Erythroblast (primary cell): ENCODE data around the gene NT5DC1.

Experiments used
- GATA1 ChIP-seq: IDR thresholded peaks from 2 replicates; pipeline ENCODE4 v1.6.1; 2011; ENCODE audit warnings: low read depth, mild to moderate bottlenecking, control low read depth, low read length, moderate library complexity
- POLR2A ChIP-seq: IDR thresholded peaks from 2 replicates; pipeline ENCODE4 v1.6.1; 2011; ENCODE audit warnings: mild to moderate bottlenecking, low read length

DNA sequence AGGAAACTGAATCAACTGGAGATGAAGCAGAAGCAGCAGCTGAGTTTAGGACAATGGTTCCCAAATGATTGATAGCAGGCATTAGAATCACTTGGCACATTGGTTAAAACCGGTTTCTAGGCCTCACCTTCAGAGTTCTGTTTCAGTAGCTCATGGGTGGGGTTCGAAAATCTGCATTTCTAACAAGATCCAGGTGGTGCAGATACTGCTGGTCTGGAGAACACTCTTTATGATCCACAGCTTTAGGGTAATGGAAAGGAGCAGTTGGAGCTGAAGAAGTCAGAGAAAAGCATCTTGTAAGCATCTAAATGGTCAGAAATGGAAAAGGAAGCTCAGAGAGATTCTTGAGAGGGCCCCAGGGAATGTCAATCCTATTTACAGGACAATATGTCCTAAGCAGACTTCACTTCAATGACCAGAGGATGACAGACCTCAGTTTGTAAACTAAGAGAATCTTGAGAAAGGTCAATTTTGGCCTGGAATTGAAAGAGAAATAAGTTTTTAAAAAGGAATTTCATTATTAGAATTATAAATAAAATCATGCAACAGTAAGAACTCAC lies 170.6 kb downstream of the NT5DC1 start:
- TF ChIP-seq POLR2A (no peak), GATA1 (no peak)
